K562 (cell line): ENCODE results near the gene COQ10B. TPM values are rescaled to one million over a fixed set of nuclear protein-coding genes. Genes with fewer than 3 reads are reported as not detected.

Experiments used
- CBX2 ChIP-seq: fragments of 200-600 bp; sonication (generic); IDR thresholded peaks from one replicate; pipeline ENCODE4 v1.6.1; 2012; ENCODE audit warnings: mild to moderate bottlenecking, low read length, inconsistent platforms; ENCODE audit not compliant: insufficient read depth, poor library complexity, severe bottlenecking
- CREB1 ChIP-seq, 2 experiments: sonication (generic) in 1 of 2; formaldehyde crosslinking in 1 of 2; IDR thresholded peaks; 2 replicates each; pipeline versions ENCODE4 v1.6.1 to v1.8.0; 2012 to 2022; ENCODE audit warnings: inconsistent platforms in 1 of 2, mild to moderate bottlenecking in 1 of 2, missing genetic modification reagents in 1 of 2, moderate library complexity in 1 of 2
- DPF2 ChIP-seq: fragments of 450-650 bp; IDR thresholded peaks from 2 replicates; pipeline ENCODE4 v1.6.1; 2016
- ESRRB ChIP-seq: fragments of 250-450 bp; sonication (Bioruptor Pico); IDR thresholded peaks from 2 replicates; pipeline ENCODE4 v1.5.0; 2020; ENCODE audit warnings: mild to moderate bottlenecking, moderate library complexity, borderline replicate concordance
- FOSL1 ChIP-seq: fragments of 200-800 bp; sonication (Bioruptor generic); conservative IDR thresholded peaks from 2 replicates; pipeline ENCODE4 v1.6.1; 2016; ENCODE audit warnings: missing genetic modification characterization, missing compliant biosample characterization
- FUS ChIP-seq: fragments of 200-400 bp; formaldehyde crosslinking; optimal IDR thresholded peaks from 2 replicates; pipeline ENCODE3; 2017; ENCODE audit warnings: low read depth, low read length
- IFI16 ChIP-seq: fragments of 250-450 bp; sonication (Bioruptor Pico); IDR thresholded peaks from 2 replicates; pipeline ENCODE4 v2.1.2; 2022; ENCODE audit warnings: mild to moderate bottlenecking, inconsistent platforms
- KDM4B ChIP-seq, 2 experiments: fragments of 450-650 bp in 1 of 2; sonication (generic) in 1 of 2; IDR thresholded peaks; 2 replicates each; pipeline ENCODE4 v1.6.1; 2016 to 2017; ENCODE audit warnings: borderline replicate concordance in 2 of 2, antibody characterized with exemption in 1 of 2, low read depth in 1 of 2, mild to moderate bottlenecking in 1 of 2
- L3MBTL2 ChIP-seq: fragments of 450-650 bp; IDR thresholded peaks from 2 replicates; pipeline ENCODE4 v1.6.1; 2016; ENCODE audit warnings: mild to moderate bottlenecking, moderate library complexity
- LCOR ChIP-seq: sonication (generic); formaldehyde crosslinking; IDR thresholded peaks from 2 replicates; pipeline ENCODE4 v1.8.0; 2022; ENCODE audit warnings: mild to moderate bottlenecking, missing genetic modification reagents
- NR1H2 ChIP-seq: sonication (generic); formaldehyde crosslinking; IDR thresholded peaks from 2 replicates; pipeline ENCODE4 v1.4.0; 2020; ENCODE audit warnings: mild to moderate bottlenecking, missing genetic modification reagents
- NR2F6 ChIP-seq: fragments of 450-650 bp; formaldehyde crosslinking; IDR thresholded peaks from 2 replicates; pipeline ENCODE4 v1.4.0; 2020; ENCODE audit warnings: mild to moderate bottlenecking
- POLR2H ChIP-seq: IDR thresholded peaks from 2 replicates; pipeline ENCODE4 v1.6.1; 2016; ENCODE audit warnings: missing genetic modification characterization, low read depth, mild to moderate bottlenecking, control low read depth, missing compliant biosample characterization, moderate library complexity
- PRMT5 ChIP-seq: sonication (generic); formaldehyde crosslinking; IDR thresholded peaks from 2 replicates; pipeline ENCODE4 v1.5.0; 2020; ENCODE audit warnings: missing genetic modification reagents
- RBM14 ChIP-seq: fragments of 200-400 bp; formaldehyde crosslinking; IDR thresholded peaks from 2 replicates; pipeline ENCODE4 v1.6.1; 2018; ENCODE audit warnings: low read depth, mild to moderate bottlenecking, low read length, moderate library complexity, borderline replicate concordance; ENCODE audit not compliant: insufficient read depth
- RBM22 ChIP-seq: fragments of 200-400 bp; formaldehyde crosslinking; IDR thresholded peaks from 2 replicates; pipeline ENCODE4 v1.6.1; 2018; ENCODE audit warnings: low read length, low read depth; ENCODE audit not compliant: poor library complexity, severe bottlenecking
- SOX6 ChIP-seq: fragments of 450-650 bp; IDR thresholded peaks from 2 replicates; pipeline ENCODE4 v1.6.1; 2014; ENCODE audit warnings: mild to moderate bottlenecking
- SREBF2 ChIP-seq: sonication (generic); formaldehyde crosslinking; IDR thresholded peaks from 2 replicates; pipeline ENCODE4 v1.4.0; 2020; ENCODE audit warnings: mild to moderate bottlenecking, missing genetic modification reagents
- TBP ChIP-seq: optimal IDR thresholded peaks from 2 replicates; pipeline ENCODE3; 2011; ENCODE audit warnings: low read depth, low read length, improper control_type of control experiment
- U2AF1 ChIP-seq: fragments of 200-400 bp; formaldehyde crosslinking; optimal IDR thresholded peaks from 2 replicates; pipeline ENCODE3; 2017; ENCODE audit warnings: mild to moderate bottlenecking, low read depth, low read length, moderate library complexity
- ZNF24 ChIP-seq: fragments of 450-650 bp; IDR thresholded peaks from 2 replicates; pipeline ENCODE4 v1.6.1; 2016
- ZNF3 ChIP-seq: fragments of 250-450 bp; sonication (Bioruptor Pico); IDR thresholded peaks from 2 replicates; pipeline ENCODE4 v1.5.0; 2021; ENCODE audit warnings: mild to moderate bottlenecking, moderate library complexity
- ZNF316 ChIP-seq: fragments of 450-650 bp; IDR thresholded peaks from 2 replicates; pipeline ENCODE4 v1.6.1; 2016
- ZNF766 ChIP-seq: fragments of 200-800 bp; sonication (Bioruptor generic); conservative IDR thresholded peaks from 2 replicates; pipeline ENCODE4 v1.6.1; 2016; ENCODE audit warnings: missing genetic modification characterization, missing compliant biosample characterization
- polyA plus RNA-seq, 8 experiments: library from polyadenylated mRNA; depleted of rRNA in 4 of 8; stranded (reverse) in 5 of 8; unstranded in 3 of 8; fragments of >200 nt; fragmentation: Nextera tagmentation in 2 of 8; fragmentation: Illumina TruSeq in 1 of 8; extraction: Ambion mirVana in 2 of 8; extraction: Trizol in 1 of 8; gene quantifications; 2 replicates each; pipeline versions ENCODE4 v1.2.1 to v1.2.3, GENCODE V29; 2011 to 2014; ENCODE audit warnings: inconsistent platforms in 1 of 8, missing spikeins in 1 of 8
- total RNA-seq, 7 experiments: library from RNA; depleted of rRNA in 6 of 7; stranded (reverse); fragments of >200 nt in 6 of 7; fragmentation: Illumina TruSeq in 2 of 7; extraction: Trizol in 2 of 7; gene quantifications; 2 replicates each; pipeline versions ENCODE4 v1.2.1 to v1.2.3, GENCODE V29; 2011 to 2021; ENCODE audit warnings: low replicate concordance in 1 of 7
- TF ChIP-seq, protein P1 (sequence below): fragments of 200-800 bp; sonication (Bioruptor generic); IDR thresholded peaks from 2 replicates; pipeline ENCODE4 v1.6.1; 2016; ENCODE audit warnings: missing genetic modification characterization, missing compliant biosample characterization

The COQ10B gene
- total and polyA plus RNA-seq, 9 of the 15 experiments (the other 6 are each of a cell fraction or from before 2014, with no cell fraction given): 3.1 to 13.1 (median 7.7) TPM

DNA sequence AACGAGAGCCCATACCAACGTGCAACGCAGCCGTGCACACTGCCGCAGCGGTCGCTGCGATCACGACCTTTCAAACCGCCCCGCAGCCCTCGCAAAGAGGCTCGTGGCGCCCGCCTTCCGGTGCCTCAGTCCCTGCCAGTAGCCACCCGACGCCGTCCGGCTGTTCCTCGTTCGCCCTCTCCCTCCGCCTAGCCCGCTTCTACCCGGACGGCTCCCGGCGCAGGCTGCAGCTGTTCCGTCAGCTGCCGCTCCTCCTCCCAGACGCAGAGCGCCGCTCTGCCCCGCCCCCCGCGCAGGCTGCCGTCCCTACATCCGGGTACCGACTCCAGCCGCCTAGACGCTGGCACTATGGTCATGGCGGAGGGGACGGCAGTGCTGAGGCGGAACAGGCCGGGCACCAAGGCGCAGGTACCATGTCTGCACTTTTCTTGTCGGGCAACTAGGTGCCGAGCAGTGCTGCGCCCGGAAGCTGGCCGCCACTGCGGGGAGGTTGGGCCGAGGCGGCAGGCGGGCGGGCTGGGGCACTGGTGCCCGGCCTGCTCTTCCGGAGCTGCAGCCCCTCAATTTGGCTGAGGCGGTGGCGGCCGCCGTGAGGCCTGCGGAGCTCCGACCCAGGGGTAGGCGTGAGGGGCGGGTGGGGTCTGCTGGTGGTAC is 62.5 kb downstream of the COQ10B start, which contains the start of gene MOB4 (continued):
- no peak for TF ChIP-seq ESRRB (CRISPR knock-in tag)
- peak; percentile 79 for TF ChIP-seq TBP
- TF ChIP-seq U2AF1: no peak
- TF ChIP-seq POLR2H (tag): peak; percentile 76; the same call in 1 of the 2 replicates
- TF ChIP-seq ZNF766 (CRISPR knock-in tag): peak; percentile 65; the same call in 1 of the 2 replicates
- peak; percentile 95 for TF ChIP-seq L3MBTL2
- TF ChIP-seq IFI16 (CRISPR knock-in tag): no peak
- TF ChIP-seq CBX2: no peak
- 0 out of 2 replicates have a peak, but pooled peaks have one; percentile 57 for TF ChIP-seq LCOR
- peak; percentile 31; the same call in 1 of the 2 replicates for TF ChIP-seq CREB1 (IDR thresholded peaks at IDR 0.05)
- peak; percentile 80 for TF ChIP-seq CREB1 (CRISPR knock-in tag; IDR thresholded peaks at IDR 0.05)
- TF ChIP-seq RBM22: peak; percentile 71
- 0 out of 2 replicates have a peak, but pooled peaks have one; percentile 37 for TF ChIP-seq RBM14
- TF ChIP-seq ZNF3: no peak
- TF ChIP-seq FOSL1 (tag): no peak
- TF ChIP-seq NR1H2 (CRISPR knock-in tag): no peak
- peak; percentile 67; the same call in 1 of the 2 replicates for TF ChIP-seq DPF2
- no peak for TF ChIP-seq PRMT5 (CRISPR knock-in tag)
- no peak for TF ChIP-seq ZNF316
- peak; percentile 53 for TF ChIP-seq ZNF24
- TF ChIP-seq SREBF2 (CRISPR knock-in tag): no peak
- TF ChIP-seq FUS: no peak
- TF ChIP-seq NR2F6 (CRISPR knock-in tag): no peak
- peak; percentile 66 for TF ChIP-seq SOX6
- TF ChIP-seq, protein P1, sequence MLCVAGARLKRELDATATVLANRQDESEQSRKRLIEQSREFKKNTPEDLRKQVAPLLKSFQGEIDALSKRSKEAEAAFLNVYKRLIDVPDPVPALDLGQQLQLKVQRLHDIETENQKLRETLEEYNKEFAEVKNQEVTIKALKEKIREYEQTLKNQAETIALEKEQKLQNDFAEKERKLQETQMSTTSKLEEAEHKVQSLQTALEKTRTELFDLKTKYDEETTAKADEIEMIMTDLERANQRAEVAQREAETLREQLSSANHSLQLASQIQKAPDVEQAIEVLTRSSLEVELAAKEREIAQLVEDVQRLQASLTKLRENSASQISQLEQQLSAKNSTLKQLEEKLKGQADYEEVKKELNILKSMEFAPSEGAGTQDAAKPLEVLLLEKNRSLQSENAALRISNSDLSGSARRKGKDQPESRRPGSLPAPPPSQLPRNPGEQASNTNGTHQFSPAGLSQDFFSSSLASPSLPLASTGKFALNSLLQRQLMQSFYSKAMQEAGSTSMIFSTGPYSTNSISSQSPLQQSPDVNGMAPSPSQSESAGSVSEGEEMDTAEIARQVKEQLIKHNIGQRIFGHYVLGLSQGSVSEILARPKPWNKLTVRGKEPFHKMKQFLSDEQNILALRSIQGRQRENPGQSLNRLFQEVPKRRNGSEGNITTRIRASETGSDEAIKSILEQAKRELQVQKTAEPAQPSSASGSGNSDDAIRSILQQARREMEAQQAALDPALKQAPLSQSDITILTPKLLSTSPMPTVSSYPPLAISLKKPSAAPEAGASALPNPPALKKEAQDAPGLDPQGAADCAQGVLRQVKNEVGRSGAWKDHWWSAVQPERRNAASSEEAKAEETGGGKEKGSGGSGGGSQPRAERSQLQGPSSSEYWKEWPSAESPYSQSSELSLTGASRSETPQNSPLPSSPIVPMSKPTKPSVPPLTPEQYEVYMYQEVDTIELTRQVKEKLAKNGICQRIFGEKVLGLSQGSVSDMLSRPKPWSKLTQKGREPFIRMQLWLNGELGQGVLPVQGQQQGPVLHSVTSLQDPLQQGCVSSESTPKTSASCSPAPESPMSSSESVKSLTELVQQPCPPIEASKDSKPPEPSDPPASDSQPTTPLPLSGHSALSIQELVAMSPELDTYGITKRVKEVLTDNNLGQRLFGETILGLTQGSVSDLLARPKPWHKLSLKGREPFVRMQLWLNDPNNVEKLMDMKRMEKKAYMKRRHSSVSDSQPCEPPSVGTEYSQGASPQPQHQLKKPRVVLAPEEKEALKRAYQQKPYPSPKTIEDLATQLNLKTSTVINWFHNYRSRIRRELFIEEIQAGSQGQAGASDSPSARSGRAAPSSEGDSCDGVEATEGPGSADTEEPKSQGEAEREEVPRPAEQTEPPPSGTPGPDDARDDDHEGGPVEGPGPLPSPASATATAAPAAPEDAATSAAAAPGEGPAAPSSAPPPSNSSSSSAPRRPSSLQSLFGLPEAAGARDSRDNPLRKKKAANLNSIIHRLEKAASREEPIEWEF (CRISPR knock-in tag): 0 out of 2 replicates have a peak, but pooled peaks have one; percentile 12
- peak in 1 of 2 experiments; percentile 65; a peak in 1 of 4 replicates for TF ChIP-seq KDM4B (IDR thresholded peaks at IDR 0.05; ENCODE audit: borderline replicate concordance in 2 of 2, low read depth in 1 of 2)
